Lung (tissue), 12 donors: ENCODE results near the gene FBXL17. TPM values are rescaled to one million over a fixed set of nuclear protein-coding genes. Genes with fewer than 3 reads are reported as not detected.

ENCODE experiments used
- ATAC-seq: fragments of 200-7000 bp; cut with Tn5 transposase; one replicate; pipeline ENCODE4 v1.9.1; 2020; ENCODE audit warnings: moderate number of reproducible peaks; ENCODE audit not compliant: insufficient read depth, low FRiP score
- DNase-seq, 3 donors: peaks; one replicate each; pipeline ENCODE4 v3.0.0-alpha.2; 2013 to 2017
- H3K27ac ChIP-seq, 2 donors: one replicate each; pipeline ENCODE4 v1.5.1; 2013; ENCODE audit warnings: mild to moderate bottlenecking in 2 of 2, moderate library complexity in 2 of 2, control low read depth in 1 of 2, inconsistent platforms in 1 of 2, low read depth in 1 of 2, low read length in 1 of 2
- H3K27me3 ChIP-seq, 3 donors: one replicate each; pipeline ENCODE4 v1.5.1; 2013; ENCODE audit warnings: low read length in 2 of 3; ENCODE audit not compliant: control insufficient read depth in 3 of 3, insufficient read depth in 3 of 3
- H3K36me3 ChIP-seq, 4 donors: one replicate each; pipeline ENCODE4 v1.5.1; 2013; ENCODE audit warnings: low read length in 4 of 4, mild to moderate bottlenecking in 1 of 4, moderate library complexity in 1 of 4; ENCODE audit not compliant: control insufficient read depth in 4 of 4, insufficient read depth in 4 of 4
- H3K4me1 ChIP-seq, 5 donors: one replicate each; pipeline ENCODE4 v1.5.1; 2013; ENCODE audit warnings: low read length in 5 of 5, mild to moderate bottlenecking in 2 of 5, moderate library complexity in 1 of 5; ENCODE audit not compliant: control insufficient read depth in 5 of 5, insufficient read depth in 5 of 5
- H3K4me3 ChIP-seq: one replicate; pipeline ENCODE4 v1.5.1; 2013; ENCODE audit warnings: mild to moderate bottlenecking, control low read depth, moderate library complexity
- H3K9ac ChIP-seq, 2 donors: one replicate each; pipeline ENCODE4 v1.5.1; 2013; ENCODE audit warnings: low read length in 2 of 2, control low read depth in 1 of 2; ENCODE audit not compliant: insufficient read depth in 1 of 2
- H3K9me3 ChIP-seq, 4 donors: one replicate each; pipeline ENCODE4 v1.5.1; 2013; ENCODE audit warnings: low read length in 3 of 4, mild to moderate bottlenecking in 1 of 4, moderate library complexity in 1 of 4; ENCODE audit not compliant: control insufficient read depth in 4 of 4, insufficient read depth in 3 of 4
- WGBS, 2 donors: extraction: QIAGEN DNeasy Blood & Tissue Kit; methylation state at CpG; one replicate each; pipeline ENCODE4 v1.1.7; 2013; 5-methylcytosine and 5-hydroxymethylcytosine counted together
- polyA plus RNA-seq, 2 donors: library from polyadenylated mRNA; stranded (reverse); fragments of 200-250 nt; gene quantifications; one replicate each; pipeline ENCODE4 v1.2.1, GENCODE V29; 2013
- total RNA-seq, 2 donors: library from RNA; depleted of rRNA in 1 of 2; stranded (reverse); fragments of >200 nt in 1 of 2; gene quantifications; one replicate each; pipeline ENCODE4 v1.2.1, GENCODE V29; 2014 to 2021
- TF ChIP-seq, protein P1 (sequence below): IDR thresholded peaks from 2 replicates; pipeline ENCODE4 v1.5.1; 2012; ENCODE audit warnings: mild to moderate bottlenecking; ENCODE audit errors: control extremely low read depth, extremely low read depth
- donor health status: control.
- donor health status: control.
- donor health status: Bipolar disorder and iron deficiency.
- donor health status: healthy.
- donor health status: DM: yes; HTN: yes; CAD: no.

FBXL17 gene
- total and polyA plus RNA-seq, 4 donors = 4.0 to 23.9 (median 13.6) TPM

DNA sequence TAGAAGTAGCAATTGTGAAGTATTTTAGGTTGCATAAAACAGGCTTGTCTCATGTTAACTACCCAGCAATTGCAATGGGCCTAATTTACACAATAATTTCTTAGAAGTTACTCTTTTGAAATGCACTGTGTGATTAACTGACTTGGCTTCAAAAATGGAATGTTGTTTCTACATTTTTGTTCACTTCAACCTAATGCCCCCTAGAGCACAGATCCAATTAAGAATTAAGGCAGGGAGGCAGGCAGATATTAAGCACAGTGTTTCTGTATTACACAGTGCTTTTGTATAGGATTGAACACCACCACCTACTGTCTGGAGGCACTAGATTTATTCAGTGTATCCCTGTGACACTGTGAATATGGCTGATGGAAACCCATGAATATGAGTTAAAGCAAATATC is 302.1 kb downstream of the FBXL17 start:
- Histone ChIP-seq H3K9me3 (no peaks in the 10 kb centered on the region), H3K9ac (no peak overlapping the region), H3K4me1 (peaks cover 0 to 7% (median 3%) of the 10 kb centered on the region in 5 donors), H3K4me3 (no peak overlapping the region), H3K27ac (no peak overlapping the region), H3K27me3 (no peaks in the 10 kb centered on the region), H3K36me3 (no peaks in the 10 kb centered on the region)
- TF ChIP-seq, protein P1, sequence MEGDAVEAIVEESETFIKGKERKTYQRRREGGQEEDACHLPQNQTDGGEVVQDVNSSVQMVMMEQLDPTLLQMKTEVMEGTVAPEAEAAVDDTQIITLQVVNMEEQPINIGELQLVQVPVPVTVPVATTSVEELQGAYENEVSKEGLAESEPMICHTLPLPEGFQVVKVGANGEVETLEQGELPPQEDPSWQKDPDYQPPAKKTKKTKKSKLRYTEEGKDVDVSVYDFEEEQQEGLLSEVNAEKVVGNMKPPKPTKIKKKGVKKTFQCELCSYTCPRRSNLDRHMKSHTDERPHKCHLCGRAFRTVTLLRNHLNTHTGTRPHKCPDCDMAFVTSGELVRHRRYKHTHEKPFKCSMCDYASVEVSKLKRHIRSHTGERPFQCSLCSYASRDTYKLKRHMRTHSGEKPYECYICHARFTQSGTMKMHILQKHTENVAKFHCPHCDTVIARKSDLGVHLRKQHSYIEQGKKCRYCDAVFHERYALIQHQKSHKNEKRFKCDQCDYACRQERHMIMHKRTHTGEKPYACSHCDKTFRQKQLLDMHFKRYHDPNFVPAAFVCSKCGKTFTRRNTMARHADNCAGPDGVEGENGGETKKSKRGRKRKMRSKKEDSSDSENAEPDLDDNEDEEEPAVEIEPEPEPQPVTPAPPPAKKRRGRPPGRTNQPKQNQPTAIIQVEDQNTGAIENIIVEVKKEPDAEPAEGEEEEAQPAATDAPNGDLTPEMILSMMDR = no peak
- DNase-seq (peak in 2 of 3 donors; percentile 28 to 44), ATAC-seq (no peak)

DNA sequence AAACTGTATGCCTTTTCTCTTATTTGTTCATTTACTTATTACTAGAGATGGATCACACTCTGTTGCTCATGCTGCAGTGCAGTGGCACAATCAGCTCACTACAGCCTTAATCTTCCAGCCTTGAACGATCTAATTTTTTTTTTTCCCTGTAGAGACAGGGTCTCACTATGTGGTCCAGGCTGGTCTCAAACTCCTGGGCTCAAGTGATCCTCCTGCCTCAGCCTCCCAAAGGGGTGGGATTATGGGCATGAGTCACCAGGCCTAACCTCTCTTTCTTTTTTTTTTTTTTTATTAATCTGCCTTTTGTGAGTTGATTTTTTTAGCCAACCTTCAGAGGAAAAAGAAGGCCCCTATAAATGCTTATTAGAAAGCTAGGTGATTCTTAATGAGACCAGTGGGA is 303.0 kb downstream of the FBXL17 start:
- Histone ChIP-seq H3K36me3 (no peaks in the 10 kb centered on the region), H3K4me3 (no peak overlapping the region), H3K9ac (no peak overlapping the region), H3K27ac (no peak overlapping the region), H3K9me3 (no peaks in the 10 kb centered on the region), H3K4me1 (peaks cover 0 to 3% (median under 1%) of the 10 kb centered on the region in 5 donors), H3K27me3 (no peaks in the 10 kb centered on the region)
- ATAC-seq = no peak
- WGBS, 2 donors = 92 to 96% methylated on average over 1 of the region's 1 CpG
- TF ChIP-seq, protein P1 = no peak
- no peak for DNase-seq

DNA sequence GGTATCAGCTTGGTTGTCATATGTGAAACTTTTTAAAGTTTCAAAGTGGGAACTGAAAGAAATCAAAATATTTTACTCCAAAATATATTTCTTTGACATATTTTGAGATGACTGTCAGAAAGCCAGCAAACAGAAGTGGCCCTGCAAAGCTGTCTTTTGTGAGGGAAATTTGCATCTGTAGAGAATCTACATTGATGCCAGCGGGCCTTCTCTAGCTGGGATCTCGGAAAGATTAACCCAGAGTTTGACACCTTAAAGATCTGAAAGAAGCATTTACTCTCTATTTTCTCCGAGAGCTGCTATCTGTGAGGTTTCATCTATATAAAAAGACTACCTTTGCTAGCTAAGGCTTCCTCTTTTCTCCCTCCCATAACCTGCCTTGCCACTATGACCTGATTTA is 303.6 kb downstream of the FBXL17 start:
- Histone ChIP-seq H3K36me3 (no peaks in the 10 kb centered on the region), H3K4me1 (peaks cover 0 to 3% (median 0%) of the 10 kb centered on the region in 5 donors), H3K27me3 (no peaks in the 10 kb centered on the region), H3K4me3 (no peak overlapping the region), H3K27ac (no peak overlapping the region), H3K9me3 (peaks cover 0 to 3% (median 0%) of the 10 kb centered on the region in 4 donors), H3K9ac (no peak overlapping the region)
- no peak for DNase-seq
- TF ChIP-seq, protein P1 = no peak
- WGBS, 2 donors = 99 to 100% methylated on average over 3 of the region's 3 CpGs
- ATAC-seq = no peak

DNA sequence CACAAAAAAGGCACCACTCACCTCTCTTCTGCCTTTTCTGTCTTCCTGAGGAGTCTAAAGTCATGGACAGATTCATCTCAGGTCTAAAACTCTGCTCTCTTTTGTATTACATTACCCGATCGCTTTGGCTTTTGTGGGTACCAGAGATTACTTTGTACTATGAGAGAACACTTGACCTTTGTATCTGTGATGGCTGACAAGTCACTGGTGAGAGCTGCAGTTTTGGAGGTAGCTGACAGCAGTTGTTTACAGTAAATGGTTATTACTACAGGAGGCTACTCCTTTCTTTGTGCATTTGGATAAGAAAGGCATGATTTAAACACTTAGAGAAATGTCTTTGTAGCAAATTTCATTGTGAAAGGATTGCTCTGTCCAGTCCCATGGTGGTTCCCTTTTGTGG is 307.3 kb downstream of the FBXL17 start:
- H3K9ac ChIP-seq = no peak overlapping the region
- H3K27ac ChIP-seq = no peak overlapping the region
- ATAC-seq (no peak), DNase-seq (no peak)
- H3K27me3 ChIP-seq = no peaks in the 10 kb centered on the region
- no peak overlapping the region for H3K4me3 ChIP-seq
- TF ChIP-seq, protein P1 = no peak
- no peaks in the 10 kb centered on the region for H3K36me3 ChIP-seq
- peaks cover 0 to 3% (median 0%) of the 10 kb centered on the region in 4 donors for H3K9me3 ChIP-seq
- WGBS, 2 donors = 95% methylated on average over 2 of the region's 2 CpGs
- no peaks in the 10 kb centered on the region for H3K4me1 ChIP-seq
